Neuronal stem cell (in vitro differentiated cells): Measurements from ENCODE around the gene EYS.

Experiments
- DNase-seq: peaks from one replicate; pipeline ENCODE4 v3.0.0-alpha.2; 2013; ENCODE audit warnings: low spot score
- H2AFZ ChIP-seq: one replicate; pipeline ENCODE4 v1.6.1; 2013; ENCODE audit warnings: mild to moderate bottlenecking, low read length, inconsistent platforms
- H2AK5ac ChIP-seq: 2 replicates; pipeline ENCODE4 v1.6.1; 2013; ENCODE audit warnings: low read depth, mild to moderate bottlenecking, inconsistent platforms, low read length, moderate library complexity, mixed read lengths
- H2BK120ac ChIP-seq: 2 replicates; pipeline ENCODE4 v1.6.1; 2013; ENCODE audit warnings: low read depth, mild to moderate bottlenecking, inconsistent platforms, low read length, moderate library complexity, mixed read lengths
- H2BK12ac ChIP-seq: one replicate; pipeline ENCODE4 v1.6.1; 2013; ENCODE audit warnings: low read length, inconsistent platforms
- H2BK15ac ChIP-seq: 2 replicates; pipeline ENCODE4 v1.6.1; 2013; ENCODE audit warnings: mild to moderate bottlenecking, low read length, inconsistent platforms, mixed read lengths
- H2BK5ac ChIP-seq: one replicate; pipeline ENCODE4 v1.6.1; 2013; ENCODE audit warnings: inconsistent platforms, mild to moderate bottlenecking, low read length, moderate library complexity
- H3K14ac ChIP-seq: one replicate; pipeline ENCODE4 v1.6.1; 2013; ENCODE audit warnings: low read length, inconsistent platforms
- H3K18ac ChIP-seq: 2 replicates; pipeline ENCODE4 v1.6.1; 2013; ENCODE audit warnings: low read length, inconsistent platforms
- H3K23ac ChIP-seq: 2 replicates; pipeline ENCODE4 v1.6.1; 2013; ENCODE audit warnings: low read depth, mild to moderate bottlenecking, mixed read lengths, low read length, inconsistent platforms; ENCODE audit not compliant: poor library complexity
- H3K27ac ChIP-seq: replicated peaks from 3 replicates; pipeline ENCODE4 v1.5.1; 2013; ENCODE audit warnings: low read length, inconsistent platforms
- H3K27me3 ChIP-seq, 3 experiments: 2 replicates each; pipeline ENCODE4 v1.6.1; 2013; ENCODE audit warnings: low read length in 3 of 3, mild to moderate bottlenecking in 2 of 3, inconsistent platforms in 1 of 3, low read depth in 1 of 3, mixed read lengths in 1 of 3, moderate library complexity in 1 of 3; ENCODE audit not compliant: control insufficient read depth in 3 of 3, insufficient read depth in 3 of 3
- H3K36me3 ChIP-seq, 2 donors: replicated peaks in 1 of 2; 2 replicates each; pipeline ENCODE4 v1.6.1; 2013; ENCODE audit warnings: low read length in 2 of 2; ENCODE audit not compliant: control insufficient read depth in 2 of 2, insufficient read depth in 2 of 2
- H3K4ac ChIP-seq: 2 replicates; pipeline ENCODE4 v1.6.1; 2013; ENCODE audit warnings: inconsistent platforms, mild to moderate bottlenecking, low read length, moderate library complexity
- H3K4me1 ChIP-seq, 2 donors: 1 replicate in 1 of 2; 2 replicates in 1 of 2; pipeline ENCODE4 v1.6.1; 2013; ENCODE audit warnings: low read length in 2 of 2, low read depth in 1 of 2; ENCODE audit not compliant: control insufficient read depth in 2 of 2, insufficient read depth in 1 of 2
- H3K4me2 ChIP-seq: one replicate; pipeline ENCODE4 v1.6.1; 2013; ENCODE audit warnings: mild to moderate bottlenecking, low read length, inconsistent platforms; ENCODE audit not compliant: insufficient read depth, poor library complexity, severe bottlenecking
- H3K4me3 ChIP-seq, 2 donors: 2 replicates each; pipeline ENCODE4 v1.5.1; 2013; ENCODE audit warnings: low read length in 2 of 2, mild to moderate bottlenecking in 2 of 2, inconsistent platforms in 1 of 2, moderate library complexity in 1 of 2
- H3K79me1 ChIP-seq: one replicate; pipeline ENCODE4 v1.6.1; 2013; ENCODE audit warnings: low read depth, mild to moderate bottlenecking, inconsistent platforms, low read length, moderate library complexity
- H3K9ac ChIP-seq: one replicate; pipeline ENCODE4 v1.6.1; 2013; ENCODE audit warnings: mild to moderate bottlenecking, low read depth, low read length, inconsistent platforms; ENCODE audit not compliant: poor library complexity
- H3K9me3 ChIP-seq, 2 donors: replicated peaks in 1 of 2; 2 replicates each; pipeline versions ENCODE3 to v1.6.1; 2013; ENCODE audit warnings: low read length in 2 of 2, mild to moderate bottlenecking in 2 of 2, inconsistent platforms in 1 of 2, low read depth in 1 of 2, mixed read lengths in 1 of 2, moderate library complexity in 1 of 2; ENCODE audit not compliant: control insufficient read depth in 2 of 2, insufficient read depth in 1 of 2
- H4K8ac ChIP-seq: one replicate; pipeline ENCODE4 v1.6.1; 2013; ENCODE audit warnings: low read depth, mild to moderate bottlenecking, inconsistent platforms, low read length, moderate library complexity
- H4K91ac ChIP-seq: one replicate; pipeline ENCODE4 v1.6.1; 2013; ENCODE audit warnings: low read length, low read depth, mild to moderate bottlenecking, inconsistent platforms; ENCODE audit not compliant: poor library complexity
- WGBS, 2 donors: extraction: QIAGEN DNeasy Blood & Tissue Kit; methylation state at CpG; one replicate each; pipeline ENCODE4 v1.1.7; 2013; ENCODE audit warnings: missing lambda C conversion rate in 2 of 2, mixed read lengths in 1 of 2; ENCODE audit not compliant: insufficient read length in 2 of 2, insufficient replicate concordance in 1 of 2; ENCODE audit errors: extremely low coverage in 2 of 2; 5-methylcytosine and 5-hydroxymethylcytosine counted together

Gene EYS

GRCh38 chr6:64983089-64983488 is 723.9 kb downstream of the EYS start:
- no peaks in the 10 kb centered on the region for H3K79me1 ChIP-seq
- no peak overlapping the region for H2BK120ac ChIP-seq
- H3K23ac ChIP-seq, result no peak overlapping the region
- no peak overlapping the region for H2BK12ac ChIP-seq
- no peak overlapping the region for H2BK15ac ChIP-seq
- H3K9ac ChIP-seq, result no peak overlapping the region
- no peak overlapping the region for H2BK5ac ChIP-seq
- H3K4ac ChIP-seq, result no peak overlapping the region
- no peak overlapping the region for H4K91ac ChIP-seq
- H3K4me3 ChIP-seq, result no peak overlapping the region
- no peak overlapping the region for H3K14ac ChIP-seq
- no peaks in the 10 kb centered on the region for H3K9me3 ChIP-seq
- H4K8ac ChIP-seq, result no peak overlapping the region
- H3K18ac ChIP-seq, result no peak overlapping the region
- H3K27ac ChIP-seq, result no peak overlapping the region
- no peaks in the 10 kb centered on the region for H3K36me3 ChIP-seq
- peaks cover 0 to 2% (median 0%) of the 10 kb centered on the region in 3 experiments for H3K27me3 ChIP-seq
- DNase-seq, result no peak
- peaks cover 0 to 2% of the 10 kb centered on the region in 2 donors for H3K4me1 ChIP-seq
- H2AK5ac ChIP-seq, result no peak overlapping the region
- WGBS, 2 donors, result no CpG with 5 or more reads among the region's 4 CpGs
- no peak overlapping the region for H2AFZ ChIP-seq
- H3K4me2 ChIP-seq, result no peak overlapping the region

- no peaks in the 10 kb centered on the region for H3K27me3 ChIP-seq
- no peak overlapping the region for H3K23ac ChIP-seq
- no peak overlapping the region for H3K14ac ChIP-seq
- H4K91ac ChIP-seq, result no peak overlapping the region
- H2BK120ac ChIP-seq, result no peak overlapping the region
- H3K79me1 ChIP-seq, result no peaks in the 10 kb centered on the region
- no peak overlapping the region for H2AFZ ChIP-seq
- H3K18ac ChIP-seq, result no peak overlapping the region
- DNase-seq, result no peak
- no peak overlapping the region for H3K27ac ChIP-seq
- H3K4me1 ChIP-seq, result no peaks in the 10 kb centered on the region
- H2AK5ac ChIP-seq, result no peak overlapping the region
- no peak overlapping the region for H3K4ac ChIP-seq
- no peak overlapping the region for H2BK12ac ChIP-seq
- no peaks in the 10 kb centered on the region for H3K36me3 ChIP-seq
- H3K9ac ChIP-seq, result no peak overlapping the region
- no peak overlapping the region for H3K4me3 ChIP-seq
- no peak overlapping the region for H2BK15ac ChIP-seq
- H3K4me2 ChIP-seq, result no peak overlapping the region
- H3K9me3 ChIP-seq, result no peaks in the 10 kb centered on the region
- no CpG with 5 or more reads among the region's 2 CpGs for WGBS, 2 donors
- no peak overlapping the region for H2BK5ac ChIP-seq
- no peak overlapping the region for H4K8ac ChIP-seq
These were observed 733.9 kb downstream of the EYS start for GRCh38 chr6:64973142-64973541.

GRCh38 chr6:64969139-64969538 is 737.9 kb downstream of the EYS start:
- no peaks in the 10 kb centered on the region for H3K36me3 ChIP-seq
- H3K27ac ChIP-seq, result no peak overlapping the region
- no peak overlapping the region for H3K4me3 ChIP-seq
- no peak overlapping the region for H3K23ac ChIP-seq
- no peak overlapping the region for H2BK12ac ChIP-seq
- no peaks in the 10 kb centered on the region for H3K79me1 ChIP-seq
- H4K91ac ChIP-seq, result no peak overlapping the region
- no peak overlapping the region for H3K18ac ChIP-seq
- H3K9ac ChIP-seq, result no peak overlapping the region
- no peak overlapping the region for H2BK15ac ChIP-seq
- H3K4ac ChIP-seq, result no peak overlapping the region
- H4K8ac ChIP-seq, result no peak overlapping the region
- no peaks in the 10 kb centered on the region for H3K4me1 ChIP-seq
- no peak overlapping the region for H3K14ac ChIP-seq
- no peaks in the 10 kb centered on the region for H3K27me3 ChIP-seq
- H2BK120ac ChIP-seq, result no peak overlapping the region
- H2BK5ac ChIP-seq, result no peak overlapping the region
- no CpG with 5 or more reads among the region's 1 CpG for WGBS, 2 donors
- no peak overlapping the region for H3K4me2 ChIP-seq
- no peak overlapping the region for H2AFZ ChIP-seq
- no peaks in the 10 kb centered on the region for H3K9me3 ChIP-seq
- no peak for DNase-seq
- no peak overlapping the region for H2AK5ac ChIP-seq

GRCh38 chr6:64955435-64955848 is 751.6 kb downstream of the EYS start:
- H2AFZ ChIP-seq, result no peak overlapping the region
- H3K4me1 ChIP-seq, result no peaks in the 10 kb centered on the region
- no peak overlapping the region for H3K14ac ChIP-seq
- no peak overlapping the region for H3K4ac ChIP-seq
- no peak overlapping the region for H2BK12ac ChIP-seq
- H3K9me3 ChIP-seq, result no peaks in the 10 kb centered on the region
- no peak overlapping the region for H3K4me2 ChIP-seq
- no peak overlapping the region for H3K27ac ChIP-seq
- no peaks in the 10 kb centered on the region for H3K36me3 ChIP-seq
- H4K91ac ChIP-seq, result no peak overlapping the region
- no peak overlapping the region for H3K4me3 ChIP-seq
- H3K79me1 ChIP-seq, result no peaks in the 10 kb centered on the region
- H4K8ac ChIP-seq, result no peak overlapping the region
- no peak for DNase-seq
- no peak overlapping the region for H2BK15ac ChIP-seq
- no CpG with 5 or more reads among the region's 7 CpGs for WGBS, 2 donors
- no peak overlapping the region for H2BK5ac ChIP-seq
- no peak overlapping the region for H3K23ac ChIP-seq
- no peaks in the 10 kb centered on the region for H3K27me3 ChIP-seq
- H3K18ac ChIP-seq, result no peak overlapping the region
- no peak overlapping the region for H2AK5ac ChIP-seq
- no peak overlapping the region for H3K9ac ChIP-seq
- no peak overlapping the region for H2BK120ac ChIP-seq
